ENCODE results near the gene FCRL6.

DNA sequence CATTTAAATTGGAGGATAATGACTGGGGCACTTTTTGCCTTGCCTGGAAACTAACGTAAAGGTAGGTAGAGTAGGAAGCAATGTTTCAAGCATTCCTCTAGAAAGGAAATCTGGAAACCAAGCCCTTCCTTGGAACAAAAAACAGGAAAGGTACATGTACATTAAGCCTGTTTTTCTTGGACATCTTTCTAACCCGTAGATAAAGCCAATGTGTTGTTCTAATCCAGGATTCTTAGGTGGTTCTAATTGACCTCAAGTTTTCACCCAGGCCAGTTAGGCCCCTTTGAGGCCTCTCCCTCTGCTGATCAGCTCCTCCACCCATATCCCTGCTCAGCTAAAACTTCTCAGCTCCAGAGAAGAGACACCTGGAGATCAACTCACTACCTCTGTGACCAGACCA, 27.7 kb upstream of the FCRL6 start:
- TF ChIP-seq, protein P1, sequence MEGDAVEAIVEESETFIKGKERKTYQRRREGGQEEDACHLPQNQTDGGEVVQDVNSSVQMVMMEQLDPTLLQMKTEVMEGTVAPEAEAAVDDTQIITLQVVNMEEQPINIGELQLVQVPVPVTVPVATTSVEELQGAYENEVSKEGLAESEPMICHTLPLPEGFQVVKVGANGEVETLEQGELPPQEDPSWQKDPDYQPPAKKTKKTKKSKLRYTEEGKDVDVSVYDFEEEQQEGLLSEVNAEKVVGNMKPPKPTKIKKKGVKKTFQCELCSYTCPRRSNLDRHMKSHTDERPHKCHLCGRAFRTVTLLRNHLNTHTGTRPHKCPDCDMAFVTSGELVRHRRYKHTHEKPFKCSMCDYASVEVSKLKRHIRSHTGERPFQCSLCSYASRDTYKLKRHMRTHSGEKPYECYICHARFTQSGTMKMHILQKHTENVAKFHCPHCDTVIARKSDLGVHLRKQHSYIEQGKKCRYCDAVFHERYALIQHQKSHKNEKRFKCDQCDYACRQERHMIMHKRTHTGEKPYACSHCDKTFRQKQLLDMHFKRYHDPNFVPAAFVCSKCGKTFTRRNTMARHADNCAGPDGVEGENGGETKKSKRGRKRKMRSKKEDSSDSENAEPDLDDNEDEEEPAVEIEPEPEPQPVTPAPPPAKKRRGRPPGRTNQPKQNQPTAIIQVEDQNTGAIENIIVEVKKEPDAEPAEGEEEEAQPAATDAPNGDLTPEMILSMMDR (IDR thresholded peaks at IDR 0.05) = no peak
- TF ChIP-seq POLR2A (IDR thresholded peaks at IDR 0.05) = no peak

Measured in thyroid gland (tissue), 4 donors.